Stomach smooth muscle (tissue), 2 donors: ENCODE measurements around the gene CPNE2.
"Not testable (repeated sequence)": the region's sequence is repeated elsewhere in the genome, so short reads cannot be mapped to it uniquely, and the experiment has no call there.

Experiments used
- H3K27ac ChIP-seq: one replicate; pipeline ENCODE4 v1.7.0; 2013; ENCODE audit warnings: mild to moderate bottlenecking, low read length, inconsistent platforms
- H3K27me3 ChIP-seq, 2 donors: one replicate each; pipeline ENCODE4 v1.7.0; 2013; ENCODE audit warnings: low read length in 2 of 2; ENCODE audit not compliant: insufficient read depth in 2 of 2, control insufficient read depth in 1 of 2
- H3K36me3 ChIP-seq, 2 donors: one replicate each; pipeline ENCODE4 v1.7.0; 2013; ENCODE audit warnings: low read length in 2 of 2; ENCODE audit not compliant: control insufficient read depth in 2 of 2, insufficient read depth in 2 of 2
- H3K4me1 ChIP-seq: one replicate; pipeline ENCODE4 v1.7.0; 2013; ENCODE audit warnings: low read length; ENCODE audit not compliant: control insufficient read depth, insufficient read depth
- H3K4me3 ChIP-seq, 2 donors: one replicate each; pipeline ENCODE4 v1.7.0; 2013; ENCODE audit warnings: low read length in 2 of 2
- H3K9ac ChIP-seq, 2 donors: one replicate each; pipeline ENCODE4 v1.7.0; 2013; ENCODE audit warnings: low read length in 2 of 2, mild to moderate bottlenecking in 1 of 2
- H3K9me3 ChIP-seq, 2 donors: one replicate each; pipeline ENCODE4 v1.7.0; 2013; ENCODE audit warnings: low read length in 2 of 2; ENCODE audit not compliant: control insufficient read depth in 2 of 2
- donor health status: healthy.
- donor health status: Pancreatic carcinoma.

Gene CPNE2

DNA sequence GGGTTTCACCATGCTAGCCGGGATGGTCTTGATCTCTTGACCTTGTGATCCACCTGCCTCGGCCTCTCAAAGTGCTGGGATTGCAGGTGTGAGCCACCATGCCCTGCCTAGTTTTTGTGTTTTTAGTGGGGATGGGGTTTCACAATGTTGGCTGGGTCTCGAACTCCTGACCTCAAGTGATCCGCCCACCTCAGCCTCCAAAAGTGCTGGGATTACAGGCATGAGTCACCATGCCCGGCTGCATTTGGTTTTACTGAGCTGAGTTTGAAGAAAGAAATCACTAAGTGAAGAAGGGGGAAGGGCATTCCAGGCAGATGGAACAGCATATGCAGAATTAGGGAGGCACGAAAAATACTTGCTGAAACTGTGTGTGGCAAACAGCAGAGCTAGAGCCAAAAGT, 7.6 kb downstream of the CPNE2 start:
- not testable (repeated sequence) for H3K27ac ChIP-seq

DNA sequence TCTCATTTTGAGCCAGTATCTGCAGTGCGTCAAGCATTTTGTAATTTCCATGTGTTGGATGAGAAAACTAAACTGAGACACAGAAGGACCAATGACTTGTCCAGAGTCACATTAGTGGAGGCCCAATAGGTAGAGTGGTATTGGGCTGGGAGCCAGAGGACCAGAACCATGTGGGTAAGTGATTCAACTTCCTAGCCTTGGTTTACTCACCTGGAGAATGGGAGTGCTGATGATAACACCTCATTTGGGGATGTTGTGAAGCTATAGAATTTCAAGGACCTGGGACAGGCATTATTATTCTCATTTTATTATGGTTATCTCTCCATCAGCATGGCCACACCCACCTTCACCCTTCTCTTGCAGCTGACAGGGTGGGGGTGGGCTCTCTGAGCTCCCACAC, 8.1 kb downstream of the CPNE2 start:
- H3K27ac ChIP-seq, result no peak overlapping the region
- H3K27me3 ChIP-seq, result no peaks in the 10 kb centered on the region
- no peak overlapping the region for H3K9ac ChIP-seq
- no peaks in the 10 kb centered on the region for H3K9me3 ChIP-seq
- no peaks in the 10 kb centered on the region for H3K4me1 ChIP-seq
- H3K36me3 ChIP-seq, result peaks cover 0 to 3% of the 10 kb centered on the region in 2 donors
- no peak overlapping the region for H3K4me3 ChIP-seq

More for the DNA sequence above, 7.6 kb downstream of the CPNE2 start:
- H3K36me3 ChIP-seq, H3K9me3 ChIP-seq, H3K9ac ChIP-seq, H3K4me3 ChIP-seq, H3K4me1 ChIP-seq, H3K27me3 ChIP-seq: not testable (repeated sequence)

DNA sequence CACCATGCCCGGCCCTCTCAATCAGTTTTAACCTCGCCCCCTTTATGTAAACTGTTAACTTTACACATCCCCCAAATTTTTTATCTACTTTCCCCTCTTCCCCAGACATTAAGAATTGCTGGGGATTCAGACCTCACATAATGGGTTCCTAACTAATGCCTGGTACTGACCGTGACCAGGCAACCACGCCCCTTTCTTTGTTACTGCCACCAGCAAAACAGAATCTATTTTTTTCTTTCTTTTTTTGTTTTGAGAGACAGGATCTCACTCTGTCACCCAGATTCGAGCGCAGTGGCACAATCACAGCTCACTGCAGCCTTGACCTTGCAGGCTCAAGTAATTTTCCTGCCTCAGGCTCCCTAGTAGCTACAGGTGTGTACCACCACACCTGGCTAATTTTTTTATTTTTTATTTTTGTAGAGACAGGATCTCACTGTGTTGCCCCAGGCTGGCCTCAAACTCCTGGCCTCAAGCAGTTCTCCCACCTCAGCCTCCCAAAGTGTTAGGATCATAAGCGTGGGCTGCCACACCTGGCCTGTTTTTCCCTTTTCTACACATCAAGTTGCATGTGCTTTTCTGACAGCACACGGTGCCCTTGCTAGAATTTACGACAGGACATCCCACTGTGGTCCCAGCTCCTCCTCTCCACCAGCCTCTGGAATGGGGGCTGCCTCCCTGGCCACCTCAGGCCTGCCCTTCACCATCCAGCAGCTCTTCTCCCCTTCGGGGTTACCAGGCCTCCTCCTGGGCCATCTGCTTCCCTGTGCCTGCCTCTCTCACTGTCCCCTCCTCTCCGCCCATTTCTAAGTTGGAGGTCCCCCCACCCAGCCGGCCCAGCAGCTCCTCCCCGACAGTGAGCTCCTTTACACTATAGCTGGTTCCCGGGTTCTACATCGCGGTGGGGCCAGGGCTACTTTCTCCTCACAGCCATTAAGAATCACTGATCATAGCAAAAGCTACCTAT, 10.8 kb downstream of the CPNE2 start:
- no peaks in the 10 kb centered on the region for H3K9me3 ChIP-seq
- no peak overlapping the region for H3K9ac ChIP-seq
- no peak overlapping the region for H3K27ac ChIP-seq
- H3K4me1 ChIP-seq, result no peaks in the 10 kb centered on the region
- peaks cover 0 to 3% of the 10 kb centered on the region in 2 donors for H3K36me3 ChIP-seq
- H3K27me3 ChIP-seq, result no peaks in the 10 kb centered on the region
- H3K4me3 ChIP-seq, result no peak overlapping the region

DNA sequence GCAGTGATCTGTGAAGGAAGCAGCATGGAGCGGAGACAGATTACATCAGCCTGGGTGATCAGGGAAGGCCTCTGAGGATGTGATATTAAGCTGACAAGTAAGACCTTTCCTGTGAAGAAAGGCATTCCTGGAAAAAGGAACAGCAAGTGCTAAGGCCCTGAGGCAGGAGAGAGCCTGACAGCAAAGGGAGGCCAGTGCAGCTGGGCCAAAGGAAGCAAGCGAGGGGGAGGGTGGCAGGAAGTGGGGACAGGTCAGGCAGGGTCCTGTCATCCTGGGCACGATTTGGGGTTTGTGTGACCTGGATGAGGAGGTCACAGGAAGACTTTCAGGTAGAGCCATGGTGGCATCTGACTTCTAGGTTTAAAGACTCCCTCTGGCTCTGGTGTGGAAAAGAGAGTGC, 12.3 kb downstream of the CPNE2 start:
- H3K9me3 ChIP-seq, result no peaks in the 10 kb centered on the region
- no peaks in the 10 kb centered on the region for H3K4me1 ChIP-seq
- no peaks in the 10 kb centered on the region for H3K27me3 ChIP-seq
- no peak overlapping the region for H3K4me3 ChIP-seq
- H3K36me3 ChIP-seq, result peaks cover 0 to 3% of the 10 kb centered on the region in 2 donors
- H3K9ac ChIP-seq, result no peak overlapping the region
- H3K27ac ChIP-seq, result no peak overlapping the region

DNA sequence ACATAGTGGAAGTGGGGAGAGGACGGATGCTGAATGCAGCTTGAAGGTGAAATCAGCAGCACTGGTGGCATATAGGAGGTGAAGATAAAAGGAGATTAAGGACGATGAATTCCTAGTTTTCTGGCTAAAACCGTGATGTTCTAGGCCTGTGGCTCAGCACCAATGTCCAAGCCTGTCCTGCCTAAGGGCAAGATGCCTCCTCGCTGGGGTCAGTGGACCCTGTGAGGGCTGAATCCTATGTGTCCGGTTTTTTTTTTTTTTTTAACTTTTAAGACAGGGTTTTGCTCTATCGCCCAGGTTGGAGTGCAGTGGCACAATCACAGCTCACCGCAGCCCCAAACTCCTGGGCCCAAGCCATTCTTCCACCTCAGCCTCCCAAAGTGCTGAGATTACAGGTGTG, 12.8 kb downstream of the CPNE2 start:
- H3K36me3 ChIP-seq, result peaks cover 0 to 3% of the 10 kb centered on the region in 2 donors
- no peaks in the 10 kb centered on the region for H3K27me3 ChIP-seq
- H3K9me3 ChIP-seq, result no peaks in the 10 kb centered on the region
- no peak overlapping the region for H3K9ac ChIP-seq
- H3K4me3 ChIP-seq, result no peak overlapping the region
- no peaks in the 10 kb centered on the region for H3K4me1 ChIP-seq
- H3K27ac ChIP-seq, result no peak overlapping the region

DNA sequence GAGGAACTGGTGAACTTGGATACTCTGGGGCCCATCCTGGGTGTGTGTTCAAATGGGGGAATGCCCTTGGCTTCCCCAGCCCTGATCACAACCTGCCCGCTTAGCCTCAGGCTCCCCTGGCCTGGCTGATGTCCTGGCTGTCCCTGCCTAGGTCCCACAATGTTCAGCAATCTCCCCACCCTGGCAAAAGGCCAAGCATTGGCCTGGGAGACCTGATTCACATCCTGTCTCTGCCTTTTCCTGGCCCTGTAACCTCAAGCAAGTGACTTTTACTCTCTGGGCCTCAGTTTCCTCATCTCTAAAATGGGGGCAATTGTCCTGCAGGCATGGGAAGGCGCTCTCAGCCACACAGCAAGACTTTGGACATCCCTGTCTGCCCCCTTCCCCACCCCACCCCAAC, 14.4 kb downstream of the CPNE2 start:
- Histone ChIP-seq H3K4me1 (no peaks in the 10 kb centered on the region), H3K27ac (no peak overlapping the region)

DNA sequence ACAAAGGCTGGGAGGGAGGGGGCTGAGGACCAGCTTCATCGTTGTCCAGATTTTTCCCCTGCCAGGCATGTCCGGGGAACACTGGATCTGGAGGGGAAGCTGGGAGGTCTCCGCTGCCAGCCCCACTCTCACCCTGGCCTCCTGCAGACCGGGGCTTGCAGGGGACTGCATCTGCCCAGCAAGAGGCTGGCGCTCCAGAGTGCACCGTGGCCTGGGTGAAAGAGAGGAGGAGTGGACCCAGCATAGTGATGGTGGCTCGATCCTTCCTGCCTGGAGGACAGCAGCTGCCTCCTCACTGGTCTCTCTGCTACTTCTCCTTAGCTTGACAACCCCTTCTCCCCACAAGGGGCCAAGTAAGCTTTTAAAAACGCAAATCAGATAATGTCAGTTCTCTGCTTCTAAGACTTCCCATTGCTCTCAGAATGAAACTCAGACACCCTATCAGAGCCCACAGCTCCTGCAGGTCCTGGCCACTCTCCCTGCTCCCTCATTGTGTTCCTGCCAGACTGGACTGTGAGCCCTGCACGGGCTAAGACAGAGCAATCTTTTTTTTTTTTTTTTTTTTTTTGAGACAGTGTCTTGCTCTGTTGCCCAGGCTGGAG, 15.0 kb downstream of the CPNE2 start:
- Histone ChIP-seq H3K27me3 (no peaks in the 10 kb centered on the region), H3K4me3 (no peak overlapping the region), H3K9me3 (no peaks in the 10 kb centered on the region), H3K36me3 (no peaks in the 10 kb centered on the region), H3K27ac (no peak overlapping the region), H3K4me1 (no peaks in the 10 kb centered on the region), H3K9ac (no peak overlapping the region)

More for the DNA sequence above, 14.4 kb downstream of the CPNE2 start:
- no peaks in the 10 kb centered on the region for H3K36me3 ChIP-seq
- no peaks in the 10 kb centered on the region for H3K27me3 ChIP-seq
- H3K9ac ChIP-seq, result no peak overlapping the region
- no peak overlapping the region for H3K4me3 ChIP-seq
- no peaks in the 10 kb centered on the region for H3K9me3 ChIP-seq

DNA sequence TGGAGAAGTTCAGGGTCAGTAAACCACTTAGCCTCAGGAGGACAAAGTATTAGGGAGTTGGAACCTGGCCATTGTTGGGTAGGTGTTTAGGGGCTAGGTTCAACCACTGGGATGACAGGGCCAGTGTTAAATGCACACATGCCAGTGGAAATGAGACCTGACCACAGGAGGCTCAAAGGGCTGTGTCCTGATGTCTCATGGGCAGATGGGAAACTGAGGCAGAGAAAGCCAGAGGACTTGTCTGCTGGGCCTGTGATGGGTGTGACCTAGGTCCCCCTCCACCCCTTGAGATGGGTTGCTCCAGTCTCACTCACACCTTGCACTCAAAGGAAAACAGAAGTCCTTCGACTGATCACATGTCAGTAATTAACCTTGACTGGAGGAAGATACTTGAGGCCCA, 16.0 kb downstream of the CPNE2 start:
- Histone ChIP-seq H3K36me3 (peaks cover 0 to 2% of the 10 kb centered on the region in 2 donors), H3K27ac (no peak overlapping the region), H3K4me3 (no peak overlapping the region), H3K4me1 (no peaks in the 10 kb centered on the region), H3K9me3 (no peaks in the 10 kb centered on the region), H3K9ac (no peak overlapping the region), H3K27me3 (no peaks in the 10 kb centered on the region)

DNA sequence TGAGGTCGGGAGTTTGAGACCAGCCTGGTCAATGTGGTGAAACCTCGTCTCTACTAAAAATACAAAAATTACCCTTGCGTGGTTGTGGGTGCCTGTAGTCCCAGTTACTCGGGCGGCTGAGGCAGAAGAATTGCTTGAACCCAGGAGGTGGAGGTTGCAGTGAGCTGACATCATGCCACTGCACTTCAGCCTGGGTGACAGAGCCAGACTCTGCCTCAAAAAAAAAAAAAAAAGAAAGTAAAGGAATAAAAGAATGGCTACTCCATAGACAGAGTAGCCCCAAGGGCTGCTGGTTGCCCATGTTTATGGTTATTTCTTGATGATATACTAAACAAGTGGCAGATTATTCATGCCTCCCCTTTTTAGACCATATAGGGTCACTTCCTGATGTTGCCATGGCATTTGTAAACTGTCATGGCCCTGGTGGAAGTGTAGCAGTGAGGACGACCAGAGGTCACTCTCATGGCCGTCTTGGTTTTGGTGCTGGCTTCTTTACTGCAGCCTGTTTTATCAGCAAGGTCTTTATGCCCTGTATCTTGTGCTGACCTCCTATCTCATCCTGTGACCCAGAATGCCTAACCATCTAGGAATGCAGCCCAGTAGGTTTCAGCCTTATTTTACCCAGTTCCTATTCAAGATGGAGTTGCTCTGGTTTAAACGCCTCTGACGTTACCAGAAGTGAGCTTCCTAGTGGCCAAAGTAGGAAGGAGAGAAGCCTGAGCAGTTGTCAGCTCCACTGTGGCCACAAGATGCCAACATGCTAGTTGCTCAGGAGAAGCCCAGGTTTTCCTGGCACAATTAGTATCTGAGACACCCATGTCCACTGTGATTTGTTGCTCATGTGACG, 17.1 kb downstream of the CPNE2 start:
- not testable (repeated sequence) for H3K9ac ChIP-seq, H3K27ac ChIP-seq, H3K4me1 ChIP-seq, H3K36me3 ChIP-seq, H3K4me3 ChIP-seq, H3K27me3 ChIP-seq, H3K9me3 ChIP-seq

DNA sequence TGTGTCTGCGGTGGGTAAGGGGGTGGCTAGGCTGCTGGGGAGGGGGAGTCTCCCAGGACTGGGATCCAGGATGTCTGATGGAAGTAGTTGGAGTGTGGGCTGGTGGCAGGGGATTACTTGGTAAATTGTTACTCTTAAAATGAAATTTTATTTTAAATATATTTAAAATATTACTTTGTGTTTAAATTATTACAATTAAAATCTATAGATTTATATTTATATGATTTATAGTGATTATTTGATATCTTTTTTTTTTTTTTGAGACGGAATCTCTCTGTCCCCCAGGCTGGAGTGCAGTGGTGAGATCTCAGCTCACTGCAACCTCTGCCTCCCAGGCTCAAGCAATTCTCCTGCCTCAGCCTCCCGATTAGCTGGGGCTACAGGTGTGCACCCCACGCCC, 18.6 kb downstream of the CPNE2 start:
- H3K27me3 ChIP-seq, result no peaks in the 10 kb centered on the region
- H3K4me1 ChIP-seq, result no peaks in the 10 kb centered on the region

More for the DNA sequence above, 18.6 kb downstream of the CPNE2 start:
- Histone ChIP-seq H3K9me3 (no peaks in the 10 kb centered on the region), H3K9ac (no peak overlapping the region), H3K36me3 (peaks cover 0 to 4% of the 10 kb centered on the region in 2 donors), H3K4me3 (no peak overlapping the region), H3K27ac (no peak overlapping the region)
